AG04449 (cell line): ENCODE results near the gene LRRC15.

ENCODE experiments used
- CTCF ChIA-PET: fragments of 350-600 bp; formaldehyde crosslinking; extraction: SDS; loops from one replicate; lab custom pipeline; 2021; ENCODE audit warnings: antibody characterized with exemption; lab: Yijun Ruan, JAX
- POLR2A ChIA-PET: fragments of 400-600, 350-600 bp; formaldehyde crosslinking; extraction: SDS; loops from one replicate; lab custom pipeline; 2020; ENCODE audit warnings: antibody characterized with exemption, inconsistent platforms; lab: Yijun Ruan, JAX
- DNase-seq: peaks from one replicate; pipeline ENCODE4 v3.0.0-alpha.2; 2010; ENCODE audit warnings: low read depth, low spot score
- H3K4me3 ChIP-seq: 2 replicates; pipeline ENCODE4 v1.5.1; 2011; ENCODE audit warnings: low read depth, mild to moderate bottlenecking, control low read depth, low read length
- CTCF ChIP-seq: IDR thresholded peaks from one replicate; pipeline ENCODE4 v1.5.1; 2011; ENCODE audit warnings: mild to moderate bottlenecking, moderate library complexity, low read length, control low read depth, inconsistent platforms; ENCODE audit not compliant: insufficient read depth; ENCODE audit errors: missing control alignments

The LRRC15 gene

GRCh38 chr3:194306109-194306686 lies 63.3 kb downstream of the LRRC15 start:
- CTCF ChIA-PET, result interaction anchor here (1.0 to 4.1 kb wide), 2 partner anchors 10 to 525 kb away, joined by 3 to 27 read pairs; no protein-coding TSS in a partner anchor
- no peak for DNase-seq
- POLR2A ChIA-PET, result no interaction called here
- no peak for TF ChIP-seq CTCF
- no peak overlapping the region for H3K4me3 ChIP-seq

- no peak for TF ChIP-seq CTCF
- POLR2A ChIA-PET, result interaction anchor here (0.7 kb wide), 1 partner anchor 521 kb away, joined by 3 read pairs; no protein-coding TSS in a partner anchor
- H3K4me3 ChIP-seq, result no peak overlapping the region
- CTCF ChIA-PET, result interaction anchor here (1.0 to 4.1 kb wide), 2 partner anchors 11 to 525 kb away, joined by 3 to 27 read pairs; no protein-coding TSS in a partner anchor
- DNase-seq, result no peak
Measured at GRCh38 chr3:194305356-194306108, 64.0 kb downstream of the LRRC15 start.
